ENCODE data around the gene GRIN1. TPM values are rescaled to one million over a fixed set of nuclear protein-coding genes. Genes with fewer than 3 reads are reported as not detected.

GRIN1 gene
- total and polyA plus RNA-seq, 2 of the 8 experiments (the other 6 are each of a cell fraction or from before 2014, with no cell fraction given), result 0.48 to 2.1 TPM

DNA sequence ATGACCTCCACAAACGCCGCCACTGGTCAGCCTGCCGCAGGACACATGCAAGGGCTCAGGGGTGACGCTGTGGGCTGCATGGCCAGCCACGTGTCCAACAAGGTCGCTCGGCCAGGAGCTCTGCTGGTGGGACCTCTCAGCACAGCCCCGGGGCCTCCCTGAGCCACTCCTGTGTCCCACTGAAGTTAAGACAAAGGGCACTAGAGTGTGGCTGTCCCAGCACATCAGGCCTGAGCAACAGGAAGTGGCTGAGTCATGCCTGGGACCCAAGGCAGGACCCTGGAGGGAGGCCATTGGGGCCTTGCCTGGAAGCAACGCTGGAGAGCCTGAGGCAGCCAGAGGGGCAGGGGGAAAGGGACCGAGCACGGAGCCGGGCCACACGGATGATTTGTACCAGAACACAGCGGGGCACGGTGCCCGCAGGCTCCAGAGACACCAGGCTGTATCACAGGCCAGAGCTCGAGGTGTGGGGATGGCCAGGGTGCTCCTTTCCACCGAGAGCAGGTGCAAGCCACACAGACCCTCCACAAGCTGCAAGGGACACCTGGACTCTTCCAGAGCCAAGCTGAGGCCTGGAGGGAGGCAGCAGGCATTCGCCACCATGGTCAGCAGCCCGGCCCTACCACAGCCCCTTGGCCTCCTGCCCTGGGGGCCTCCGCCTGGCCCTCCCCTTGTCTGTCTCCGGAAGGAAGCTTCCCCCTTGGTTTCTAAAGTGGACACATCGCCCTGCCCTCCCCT is 39.4 kb downstream of the GRIN1 start (continued):
- no peak for TF ChIP-seq SIX5 (IDR thresholded peaks at IDR 0.05; ENCODE audit: low read depth, low read length)

All from H1 (cell line).